Nephron (organoid): Measurements from ENCODE around the gene SCMH1.

Experiments used
- H3K27ac Mint-ChIP-seq, 3 experiments: 2 replicates each; pipeline ENCODE4 v1.8.0; 2020; ENCODE audit warnings: mixed read lengths in 3 of 3, mild to moderate bottlenecking in 2 of 3, moderate library complexity in 1 of 3
- H3K27me3 Mint-ChIP-seq: 2 replicates; pipeline ENCODE4 v1.8.0; 2021; ENCODE audit warnings: low read depth, mild to moderate bottlenecking, moderate library complexity, mixed read lengths
- H3K36me3 Mint-ChIP-seq: 2 replicates; pipeline ENCODE4 v1.8.0; 2020; ENCODE audit warnings: low read depth, mixed read lengths
- H3K4me1 Mint-ChIP-seq: 2 replicates; pipeline ENCODE4 v1.8.0; 2020; ENCODE audit warnings: mixed read lengths
- H3K4me3 Mint-ChIP-seq, 3 experiments: 2 replicates each; pipeline ENCODE4 v1.8.0; 2020; ENCODE audit warnings: mild to moderate bottlenecking in 3 of 3, mixed read lengths in 3 of 3, moderate library complexity in 2 of 3
- H3K9me3 Mint-ChIP-seq: 2 replicates; pipeline ENCODE4 v1.8.0; 2020; ENCODE audit warnings: mixed read lengths
- CTCF ChIP-seq, 3 experiments: fragments of 200-600 bp; sonication (generic); IDR thresholded peaks; one replicate each; pipeline ENCODE4 v1.5.0; 2021; ENCODE audit warnings: antibody characterized with exemption in 3 of 3; ENCODE audit not compliant: unreplicated experiment in 3 of 3

The SCMH1 gene

GRCh38 chr1:41240781-41241353 is 1.2 kb downstream of the SCMH1 start:
- Mint-ChIP-seq H3K27me3 (peaks cover 11% of the 10 kb centered on the region), H3K27ac (peak overlapping the region; percentile 96 to 98 (median 96)), H3K4me3 (peak overlapping the region; percentile 86 to 97 (median 94)), H3K4me1 (peaks cover 33% of the 10 kb centered on the region), H3K9me3 (no peaks in the 10 kb centered on the region), H3K36me3 (no peaks in the 10 kb centered on the region)
- no peak for TF ChIP-seq CTCF (IDR thresholded peaks at IDR 0.05; ENCODE audit: unreplicated experiment in 3 of 3)

GRCh38 chr1:41239988-41240610 is 2.0 kb downstream of the SCMH1 start:
- peak in 2 of 3 experiments; percentile 22 to 32 for TF ChIP-seq CTCF (IDR thresholded peaks at IDR 0.05; ENCODE audit: unreplicated experiment in 3 of 3)
- no peaks in the 10 kb centered on the region for H3K36me3 Mint-ChIP-seq
- H3K4me3 Mint-ChIP-seq: peak overlapping the region; percentile 86 to 97 (median 94)
- peak overlapping the region; percentile 96 to 98 (median 96) for H3K27ac Mint-ChIP-seq
- peaks cover 33% of the 10 kb centered on the region for H3K4me1 Mint-ChIP-seq
- peaks cover 6% of the 10 kb centered on the region for H3K27me3 Mint-ChIP-seq
- no peaks in the 10 kb centered on the region for H3K9me3 Mint-ChIP-seq

DNA sequence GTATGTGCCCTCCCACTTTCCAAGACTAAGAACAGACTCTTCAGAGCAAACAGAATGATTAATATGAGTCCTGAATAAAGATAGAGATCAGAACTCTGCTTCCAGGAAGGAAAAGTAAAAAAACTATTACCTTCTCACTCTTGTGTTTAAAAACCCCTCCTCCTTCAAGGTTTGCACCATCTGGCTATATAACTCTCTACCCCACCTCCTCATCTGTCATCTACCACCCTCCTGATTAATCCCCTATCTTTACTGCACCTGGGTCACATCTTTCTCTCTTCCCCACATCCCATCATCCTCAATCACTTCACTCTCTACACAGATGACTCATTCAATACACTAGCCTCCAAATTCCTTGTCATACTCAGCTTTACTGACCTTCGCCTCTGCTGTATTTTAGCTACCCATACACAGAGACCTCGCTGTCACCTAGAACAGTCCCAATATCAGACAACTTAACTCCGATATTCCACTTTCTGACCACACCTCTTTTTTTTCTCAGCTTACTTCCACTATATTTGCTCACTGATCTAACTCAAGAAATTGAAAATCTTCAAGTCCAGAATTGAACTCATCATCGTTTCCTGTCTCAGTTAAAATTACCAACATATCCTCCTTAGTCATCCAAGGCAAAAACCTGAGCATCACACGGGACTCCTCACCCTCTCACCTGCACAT is 3.7 kb downstream of the SCMH1 start:
- H3K4me1 Mint-ChIP-seq: peaks cover 32% of the 10 kb centered on the region
- no peak overlapping the region for H3K27ac Mint-ChIP-seq
- no peaks in the 10 kb centered on the region for H3K36me3 Mint-ChIP-seq
- H3K4me3 Mint-ChIP-seq: no peak overlapping the region
- TF ChIP-seq CTCF (IDR thresholded peaks at IDR 0.05; ENCODE audit: unreplicated experiment in 3 of 3): no peak
- H3K9me3 Mint-ChIP-seq: no peaks in the 10 kb centered on the region
- no peaks in the 10 kb centered on the region for H3K27me3 Mint-ChIP-seq

DNA sequence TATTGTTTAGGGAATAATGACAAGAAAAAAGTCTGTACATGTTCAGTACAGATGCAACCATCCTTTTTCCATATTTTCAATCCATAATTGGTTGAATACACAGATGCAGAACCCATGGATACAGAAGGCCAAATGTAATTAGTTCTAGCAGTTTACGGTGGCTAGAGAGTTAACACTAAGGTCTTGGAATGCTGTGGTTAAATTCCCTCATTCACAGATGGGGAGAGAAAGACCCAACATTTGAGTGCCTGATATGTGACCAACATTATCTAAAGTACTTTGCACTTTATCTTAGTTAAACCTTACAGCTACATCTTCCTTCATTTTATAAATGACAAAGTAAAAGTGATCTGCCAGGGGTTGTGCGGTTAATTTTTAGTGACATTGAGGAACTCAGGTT is 5.3 kb downstream of the SCMH1 start:
- Mint-ChIP-seq H3K27me3 (no peaks in the 10 kb centered on the region), H3K4me3 (no peak overlapping the region), H3K36me3 (no peaks in the 10 kb centered on the region), H3K9me3 (no peaks in the 10 kb centered on the region), H3K27ac (no peak overlapping the region), H3K4me1 (peaks cover 26% of the 10 kb centered on the region)
- no peak for TF ChIP-seq CTCF (IDR thresholded peaks at IDR 0.05; ENCODE audit: unreplicated experiment in 3 of 3)

DNA sequence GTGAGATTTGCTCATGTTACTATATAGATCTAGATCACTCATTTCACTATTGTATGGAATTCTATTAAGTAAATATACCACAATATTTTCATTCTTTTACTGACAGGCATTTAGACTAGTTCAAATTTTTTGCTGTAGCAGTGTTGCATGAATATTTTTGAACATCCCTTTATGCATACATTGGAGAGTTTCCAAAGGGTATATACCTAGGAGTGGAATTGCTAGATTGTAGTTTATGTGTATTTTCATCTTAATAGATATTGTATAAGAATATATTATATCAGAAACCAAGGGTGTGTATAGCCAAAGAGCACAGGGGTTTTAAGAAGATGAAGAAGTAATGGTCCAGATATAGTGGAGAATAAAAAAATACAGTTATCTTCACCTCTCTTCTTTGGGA is 6.2 kb downstream of the SCMH1 start:
- Mint-ChIP-seq H3K27ac (no peak overlapping the region), H3K4me1 (peaks cover 23% of the 10 kb centered on the region), H3K4me3 (no peak overlapping the region), H3K36me3 (no peaks in the 10 kb centered on the region), H3K27me3 (no peaks in the 10 kb centered on the region), H3K9me3 (no peaks in the 10 kb centered on the region)
- no peak for TF ChIP-seq CTCF (IDR thresholded peaks at IDR 0.05; ENCODE audit: unreplicated experiment in 3 of 3)
